ENCODE results near the gene EMILIN3.

EMILIN3 gene

DNA sequence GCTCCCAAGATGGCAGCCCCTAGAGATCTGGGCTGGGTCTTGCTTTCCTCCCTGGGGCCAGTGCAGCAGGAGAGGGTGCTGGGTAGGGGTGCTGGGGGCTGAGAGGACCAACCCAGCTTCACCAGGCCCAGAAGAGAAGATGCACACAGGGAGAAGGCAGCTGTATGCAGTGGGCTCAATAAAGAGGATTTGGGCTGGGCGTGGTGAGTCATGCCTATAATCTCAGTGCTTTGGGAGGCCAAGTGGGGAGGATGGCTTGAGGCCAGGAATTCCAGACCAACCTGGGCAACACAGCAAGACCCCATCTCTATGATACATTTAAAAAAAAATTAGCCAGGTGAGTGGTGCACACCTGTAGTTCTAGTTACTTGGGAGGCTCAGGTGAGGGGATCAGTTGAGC lies 25.7 kb upstream of the EMILIN3 start:
- no peak for DNase-seq (ENCODE audit: low read depth, low spot score)

DNA sequence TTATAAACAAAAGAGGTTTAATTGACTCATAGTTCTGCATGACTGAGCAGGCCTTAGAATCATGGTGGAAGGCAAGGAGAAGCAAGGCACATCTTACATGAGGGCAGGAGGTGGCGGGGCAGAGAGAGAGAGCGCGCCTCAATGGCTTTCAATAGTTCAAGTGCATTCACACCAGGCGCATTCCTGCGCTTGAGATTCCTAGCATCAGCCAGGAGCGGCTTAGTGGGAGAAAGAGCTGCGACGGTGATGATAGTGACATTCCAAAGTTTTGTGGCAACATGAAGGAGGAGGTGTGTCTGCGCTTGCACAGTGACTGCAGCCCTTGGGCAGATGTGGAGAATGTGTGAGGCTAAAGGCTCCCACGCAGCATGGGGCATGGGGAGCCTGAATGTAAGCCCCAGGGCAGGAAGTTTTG lies 25.0 kb upstream of the EMILIN3 start:
- DNase-seq (ENCODE audit: low read depth, low spot score), result peak; percentile 78

DNA sequence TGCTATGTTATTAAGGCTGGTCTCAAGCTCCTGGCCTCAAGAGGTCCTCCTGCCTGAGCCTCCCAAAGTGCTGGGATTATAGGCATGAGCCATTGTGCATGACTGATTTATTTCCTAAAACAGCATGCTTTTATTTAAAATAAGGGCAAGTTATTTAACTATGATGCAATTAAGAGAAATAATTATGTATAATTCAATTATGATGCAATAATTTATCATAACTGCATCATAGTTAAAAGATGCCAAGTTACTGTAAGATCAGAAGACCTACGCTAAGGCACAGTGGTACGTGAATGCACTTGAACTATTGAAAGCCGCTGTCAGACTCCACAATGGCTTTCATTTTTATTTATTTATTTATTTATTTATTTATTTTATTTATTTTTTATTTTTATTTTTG lies 24.3 kb upstream of the EMILIN3 start:
- no peak for DNase-seq (ENCODE audit: low read depth, low spot score)

DNA sequence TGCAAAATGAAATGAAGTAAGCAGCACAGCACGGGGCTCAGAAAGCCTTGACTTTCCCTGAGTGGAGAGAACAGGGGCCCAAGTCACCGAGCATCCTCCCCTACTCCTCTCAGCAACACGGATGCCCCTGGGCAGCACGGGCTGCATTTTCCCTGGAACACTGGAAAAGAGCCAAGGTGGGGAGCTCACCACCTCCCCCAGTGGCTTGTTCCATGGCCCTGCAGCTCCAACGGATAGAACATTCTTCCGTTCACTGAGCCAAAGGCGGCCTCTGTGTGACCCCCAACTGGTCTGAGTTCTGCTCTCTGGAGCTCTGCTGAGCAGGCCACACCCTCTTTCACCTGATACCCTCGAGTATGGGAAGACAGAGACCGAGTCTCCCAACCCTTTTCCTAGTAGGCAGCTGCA lies 20.8 kb upstream of the EMILIN3 start:
- DNase-seq (ENCODE audit: low read depth, low spot score), result no peak

DNA sequence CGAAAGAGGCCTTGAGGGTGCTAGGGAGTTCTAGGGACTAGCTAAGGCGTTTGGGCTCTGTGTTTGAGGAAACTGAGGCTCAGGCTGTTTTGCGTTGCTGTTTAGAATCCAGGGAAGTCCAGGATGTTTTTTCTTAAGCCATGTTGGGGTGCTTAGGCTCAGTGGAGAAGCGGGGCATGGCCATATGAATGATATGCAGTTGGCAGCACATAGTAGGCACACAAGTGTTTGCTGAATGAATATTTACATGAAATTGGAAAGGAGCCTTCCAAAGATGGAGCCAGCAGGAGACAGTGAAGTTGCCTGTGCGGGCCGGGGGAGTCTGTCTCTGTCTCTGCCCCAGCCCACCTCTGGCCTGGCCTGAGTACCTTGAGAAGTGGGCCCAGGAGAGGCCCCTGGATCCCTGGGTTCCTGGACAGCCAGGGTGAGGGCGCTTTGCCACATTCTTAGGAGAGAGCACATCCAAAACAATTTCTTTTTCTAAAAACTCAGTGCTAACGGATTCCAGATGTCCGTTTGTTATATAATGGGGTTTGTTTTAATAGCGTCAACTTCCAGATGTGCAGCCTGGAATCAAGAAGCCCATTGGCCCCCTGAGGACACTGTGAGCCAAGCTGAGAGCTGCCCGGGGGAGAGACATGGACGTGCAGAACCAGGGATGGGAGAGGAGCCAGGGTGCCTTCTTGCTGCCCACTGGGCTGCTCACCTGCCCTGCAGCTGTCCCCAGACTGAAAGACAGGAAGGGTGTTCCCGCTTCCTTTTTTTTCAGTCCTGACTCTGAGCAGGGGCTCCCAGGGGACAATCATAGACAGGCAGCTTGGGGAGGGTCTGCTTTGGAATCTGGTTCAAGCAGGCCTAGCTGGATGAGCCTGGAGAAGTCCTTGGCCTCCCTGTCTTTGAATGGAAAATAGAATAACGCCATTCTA lies 20.1 kb upstream of the EMILIN3 start:
- no peak for DNase-seq (ENCODE audit: low read depth, low spot score)

DNA sequence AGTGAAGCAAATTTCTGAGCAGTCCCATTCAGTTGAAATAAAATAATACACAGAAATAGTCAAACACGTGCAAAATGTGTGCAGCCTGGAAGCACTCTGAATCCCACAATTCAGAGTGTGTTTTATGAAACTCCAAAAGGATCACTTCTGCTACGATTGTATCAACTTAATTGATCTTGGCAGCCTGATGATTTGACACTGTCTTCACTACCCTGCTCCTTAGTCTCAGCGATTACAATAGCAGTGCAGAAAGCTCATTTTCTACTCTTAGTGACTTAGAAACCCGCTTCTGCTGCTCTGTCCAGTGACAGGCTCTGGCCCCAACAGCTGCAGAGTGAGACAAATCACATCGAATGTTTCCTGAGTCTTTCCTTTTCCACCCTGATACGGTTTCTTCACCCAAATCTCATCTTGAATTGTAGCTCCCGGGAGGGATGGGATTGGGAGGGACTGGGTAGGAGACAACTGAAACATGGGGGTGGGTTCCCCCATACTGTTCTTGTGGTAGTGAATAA lies 16.2 kb upstream of the EMILIN3 start:
- DNase-seq (ENCODE audit: low read depth, low spot score), result no peak

DNA sequence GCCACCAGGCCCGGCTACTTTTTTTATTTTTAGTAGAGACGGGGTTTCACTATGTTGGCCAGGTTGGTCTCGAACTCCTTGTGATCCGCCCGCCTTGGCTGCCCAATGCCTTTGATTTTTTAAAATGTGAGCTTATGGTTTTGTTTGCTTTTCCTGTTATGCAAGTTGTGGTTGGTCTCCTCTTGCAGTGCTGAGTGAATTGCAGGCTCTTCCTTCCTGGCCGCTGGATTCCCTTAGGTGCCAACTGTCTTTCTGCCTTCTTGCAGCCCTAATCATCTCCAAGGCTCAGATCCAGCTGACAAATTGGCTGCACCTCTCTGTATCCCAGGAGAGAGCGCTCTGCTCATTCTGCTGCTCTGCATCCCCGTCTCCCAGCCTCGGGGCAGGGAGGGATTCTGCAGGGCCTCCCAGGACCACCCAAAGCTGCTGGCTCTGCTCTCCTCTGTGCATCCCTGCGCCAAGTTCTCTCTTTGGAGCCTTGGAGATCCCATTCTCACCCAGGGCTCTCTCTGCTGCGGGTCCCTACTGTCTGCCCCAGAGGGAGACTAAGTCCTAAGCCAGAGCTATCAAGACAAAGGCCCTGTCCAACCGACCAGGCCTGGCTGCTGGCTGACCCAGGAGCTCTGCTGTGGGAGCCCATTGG lies 14.1 kb upstream of the EMILIN3 start:
- DNase-seq (ENCODE audit: low read depth, low spot score), result no peak

DNA sequence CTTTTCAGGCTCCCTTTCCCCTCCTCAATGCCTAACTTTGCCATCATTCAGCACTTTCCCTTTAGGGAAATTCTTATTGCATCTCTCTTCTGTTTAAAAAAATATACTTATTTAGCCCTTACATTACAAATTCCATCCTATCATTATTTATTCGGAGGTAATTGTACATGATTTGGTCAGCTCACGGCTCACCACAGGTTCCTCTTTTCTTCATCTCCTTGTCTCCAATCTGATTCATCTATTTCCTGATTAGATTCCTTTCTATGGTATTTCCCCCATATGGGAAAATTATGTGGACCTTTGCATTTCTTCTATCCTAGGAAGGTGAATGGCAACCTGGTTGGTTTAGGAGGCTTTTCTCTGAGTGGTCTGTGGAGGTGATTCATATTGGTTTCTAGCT lies 12.9 kb upstream of the EMILIN3 start:
- DNase-seq (ENCODE audit: low read depth, low spot score), result no peak

DNA sequence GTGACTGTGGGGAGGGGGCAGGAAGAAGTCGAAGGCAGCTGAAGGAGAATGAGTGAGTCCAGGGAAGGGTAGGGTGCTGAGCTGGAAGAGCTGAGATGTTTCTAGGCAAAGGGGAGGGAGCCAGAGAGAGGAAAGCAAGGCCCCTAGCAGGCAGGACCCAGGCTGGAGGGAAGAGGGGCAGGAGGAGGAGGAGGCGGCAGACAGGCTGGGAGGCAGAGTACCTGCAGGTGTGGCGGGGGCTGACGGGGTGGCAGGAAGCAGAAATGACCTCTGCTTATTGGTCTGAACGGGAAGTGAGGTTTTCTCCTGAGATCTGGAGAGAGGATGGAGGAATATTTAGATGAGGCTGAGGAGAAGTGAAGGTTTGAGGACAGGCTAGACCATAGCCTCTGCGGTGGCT lies 10.7 kb upstream of the EMILIN3 start:
- no peak for DNase-seq (ENCODE audit: low read depth, low spot score)

DNA sequence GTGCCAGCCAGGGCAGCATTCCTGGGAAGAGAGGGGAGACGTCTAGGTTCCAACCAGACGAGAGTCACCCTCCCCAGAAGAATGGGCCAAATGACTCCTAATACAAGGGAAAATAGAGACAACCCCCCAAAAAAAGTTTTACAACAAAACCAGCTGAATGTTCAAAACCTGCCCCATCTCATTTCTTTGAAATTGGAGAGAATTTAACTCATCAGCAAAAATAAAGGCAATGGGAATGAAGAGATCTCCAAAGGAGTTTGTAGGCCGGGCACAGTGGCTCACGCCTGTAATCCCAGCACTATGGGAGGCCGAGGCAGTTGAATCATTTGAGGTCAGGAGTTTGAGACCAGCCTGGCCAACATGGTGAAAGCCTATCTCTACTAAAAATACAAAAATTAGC lies 9.7 kb upstream of the EMILIN3 start:
- no peak for DNase-seq (ENCODE audit: low read depth, low spot score)

DNA sequence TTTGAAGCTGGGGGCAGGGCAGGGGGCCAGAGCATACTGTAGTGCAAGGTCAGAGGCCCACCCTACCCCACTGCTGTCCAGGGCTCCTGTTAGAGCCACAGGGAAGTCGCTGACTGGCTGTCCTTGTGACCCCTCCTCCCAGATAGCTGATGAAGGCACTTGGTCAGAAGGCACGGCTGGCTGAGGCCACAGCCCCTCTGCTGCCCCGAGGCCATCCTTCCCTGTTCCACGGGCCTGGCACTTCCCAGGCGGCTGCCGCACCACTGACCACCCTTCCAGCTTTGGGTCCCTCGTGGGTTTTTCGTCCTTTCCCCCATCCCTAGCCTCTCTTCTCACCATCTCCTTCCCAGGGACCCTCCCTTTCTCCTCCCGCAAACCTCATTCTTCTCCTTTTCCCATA lies 9.2 kb upstream of the EMILIN3 start:
- DNase-seq (ENCODE audit: low read depth, low spot score), result no peak

DNA sequence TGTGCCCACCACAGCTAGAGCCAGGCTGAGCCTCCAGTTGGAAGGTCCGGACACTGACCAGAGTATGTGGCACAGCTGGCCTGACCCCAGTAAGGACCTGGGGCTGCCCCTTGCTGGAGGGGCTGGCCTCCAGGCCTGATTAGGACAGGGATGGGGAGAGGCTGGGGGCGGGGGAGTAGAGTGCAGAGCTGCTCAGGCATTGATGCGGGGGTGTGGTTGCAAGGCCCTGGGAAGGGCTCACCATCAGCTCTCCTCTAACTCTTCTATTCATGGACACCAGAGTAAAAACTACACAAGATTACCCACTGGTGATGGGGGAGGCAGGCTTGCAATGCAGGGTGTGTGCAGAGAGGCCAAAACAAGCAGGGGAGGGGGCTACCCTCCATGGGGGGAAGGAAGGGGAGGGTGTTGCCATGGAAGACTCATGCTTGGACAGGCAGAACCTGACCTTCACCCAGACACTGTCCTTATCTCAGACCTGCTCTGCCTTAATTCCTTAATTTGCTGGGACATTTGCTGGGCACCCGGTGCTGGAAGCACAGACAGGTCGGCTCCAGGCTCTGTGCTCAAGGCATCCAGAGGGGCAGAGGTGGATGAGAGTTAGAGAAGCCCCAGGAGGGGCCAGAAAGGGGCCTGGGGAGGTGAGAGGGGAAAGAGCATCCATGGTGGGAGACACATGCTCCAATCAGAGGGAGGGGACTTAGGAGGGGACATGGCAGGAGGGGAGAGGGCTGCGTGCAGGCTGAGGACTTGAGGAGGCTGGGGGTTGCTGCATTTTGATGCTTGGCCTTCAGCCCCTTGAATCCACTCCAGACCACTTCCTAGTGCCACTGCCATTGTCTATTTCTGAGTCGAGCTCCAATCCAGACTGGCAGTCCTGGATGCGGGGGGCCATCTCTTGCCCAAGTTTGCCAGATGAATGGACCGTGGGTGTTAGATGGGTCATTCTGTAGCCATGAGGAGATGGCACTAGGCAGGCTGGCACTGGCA lies 7.6 kb upstream of the EMILIN3 start:
- DNase-seq (ENCODE audit: low read depth, low spot score), result no peak

DNA sequence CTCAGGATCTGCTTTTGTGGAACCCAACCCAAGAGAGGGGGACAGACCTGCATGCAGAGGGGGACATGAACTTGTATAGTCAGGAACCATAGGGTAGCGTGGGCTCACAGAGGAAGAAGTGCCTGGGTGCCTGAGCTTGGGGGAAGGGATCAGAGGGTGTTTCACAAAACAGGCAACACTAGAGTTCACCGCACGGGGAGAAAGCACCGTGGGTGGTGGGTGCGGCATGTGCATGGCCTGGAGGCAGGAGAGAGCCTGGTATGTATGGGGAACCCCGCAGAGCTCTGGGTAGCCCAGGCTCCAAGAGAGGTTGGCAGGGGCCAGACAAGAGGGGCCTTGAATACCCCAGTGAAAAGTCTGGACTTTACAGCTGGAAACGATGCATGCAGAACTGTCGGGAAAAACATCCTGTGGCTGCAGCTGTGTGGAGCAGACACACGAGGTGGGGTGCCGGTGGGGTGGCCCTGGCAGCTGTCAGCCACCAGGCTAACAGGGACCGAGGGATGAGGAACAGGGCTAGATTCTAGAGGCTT lies 6.7 kb upstream of the EMILIN3 start:
- DNase-seq (ENCODE audit: low read depth, low spot score), result no peak

DNA sequence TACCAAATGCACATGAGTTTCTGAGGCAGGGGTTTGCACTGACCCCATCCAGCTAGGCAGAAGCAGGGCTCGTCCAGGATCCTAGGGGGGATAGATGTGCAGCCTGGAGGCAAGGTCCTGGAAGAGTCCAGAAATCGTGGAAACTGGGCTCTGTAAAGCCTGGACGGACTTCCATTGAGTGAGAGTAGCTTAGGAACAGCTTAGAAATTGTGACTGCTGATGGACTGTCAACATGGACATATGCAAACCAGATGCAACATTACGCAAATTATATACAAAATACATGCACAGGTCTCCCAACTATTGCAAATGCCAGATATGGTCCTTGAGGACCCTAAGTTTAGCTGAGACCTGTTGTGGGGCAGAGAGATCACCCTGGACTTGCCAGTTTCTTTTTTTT lies 4.8 kb upstream of the EMILIN3 start:
- no peak for DNase-seq (ENCODE audit: low read depth, low spot score)

DNA sequence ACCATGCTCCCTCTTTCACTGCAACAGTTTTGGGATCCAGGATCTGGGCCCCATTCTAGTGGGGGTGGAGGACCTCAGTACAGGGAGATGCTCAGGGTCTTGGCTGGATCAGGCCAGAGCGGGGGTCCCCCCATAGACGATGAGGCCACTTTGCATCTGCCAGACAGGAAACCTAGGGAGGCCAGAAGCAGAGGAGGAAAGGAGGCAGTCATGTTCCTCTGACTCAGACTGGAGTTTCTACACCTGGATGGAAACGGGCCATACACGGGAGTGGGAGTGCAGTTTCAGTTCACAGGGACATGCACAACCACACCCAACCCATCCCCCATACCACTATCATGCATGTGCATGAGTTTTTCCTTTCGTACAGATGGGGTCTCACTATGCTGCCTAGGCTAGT lies 3.6 kb upstream of the EMILIN3 start:
- DNase-seq (ENCODE audit: low read depth, low spot score), result no peak

DNA sequence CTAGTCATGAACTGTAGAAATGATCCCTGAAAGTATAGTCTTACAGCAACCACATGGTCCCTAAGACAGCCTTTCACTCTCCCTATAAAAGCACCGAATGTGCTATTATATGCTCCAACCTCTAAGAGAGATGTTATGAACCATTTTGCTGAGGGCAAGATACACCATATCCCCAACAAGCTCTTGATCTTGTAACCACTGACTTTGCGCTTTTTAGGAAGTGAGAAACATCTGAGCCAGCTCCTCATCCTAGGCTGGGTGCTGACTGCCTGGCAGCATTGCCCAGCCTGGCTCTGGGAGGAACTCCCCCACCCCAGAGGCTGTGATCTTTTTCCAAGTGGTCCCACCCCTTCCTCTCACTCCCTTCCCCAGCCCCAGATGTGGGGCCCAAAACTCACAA lies 3.1 kb upstream of the EMILIN3 start:
- no peak for DNase-seq (ENCODE audit: low read depth, low spot score)

DNA sequence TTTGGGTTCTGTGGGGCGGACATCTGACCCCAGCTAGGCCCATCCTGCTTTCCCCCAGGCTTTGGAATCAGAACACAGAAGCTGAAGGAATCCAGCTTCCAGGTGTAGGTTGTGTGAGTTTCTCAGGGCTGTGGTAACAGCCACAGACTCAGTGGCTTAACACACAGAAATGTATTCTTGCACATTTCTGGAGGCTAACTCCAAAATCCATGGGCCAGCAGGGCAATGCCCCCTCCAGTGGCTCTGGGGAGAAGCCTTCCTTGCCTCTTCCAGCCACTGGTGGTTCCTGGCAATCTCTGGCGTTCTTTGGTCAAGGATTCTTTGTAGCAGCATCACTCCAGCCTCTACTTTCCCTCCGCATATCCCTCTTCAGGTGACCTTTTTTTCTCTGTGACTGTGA lies 1.3 kb upstream of the EMILIN3 start:
- no peak for DNase-seq (ENCODE audit: low read depth, low spot score)

DNA sequence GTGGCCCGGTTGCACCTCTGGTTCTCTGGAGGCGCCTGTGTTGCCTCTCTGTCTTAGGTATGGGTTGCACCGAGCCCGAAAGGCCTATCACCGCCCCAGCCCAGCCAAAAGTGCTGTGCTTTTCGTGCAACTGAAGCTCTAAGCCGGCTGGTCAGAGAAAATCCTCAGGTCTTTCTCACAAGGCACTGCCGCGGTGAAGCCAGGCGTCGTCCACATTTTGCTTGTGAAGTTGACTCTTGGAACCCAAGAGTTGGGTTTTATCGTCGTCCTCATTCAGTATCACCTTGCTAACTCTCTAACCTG lies 726 bp upstream of the EMILIN3 start:
- DNase-seq (ENCODE audit: low read depth, low spot score), result no peak

DNA sequence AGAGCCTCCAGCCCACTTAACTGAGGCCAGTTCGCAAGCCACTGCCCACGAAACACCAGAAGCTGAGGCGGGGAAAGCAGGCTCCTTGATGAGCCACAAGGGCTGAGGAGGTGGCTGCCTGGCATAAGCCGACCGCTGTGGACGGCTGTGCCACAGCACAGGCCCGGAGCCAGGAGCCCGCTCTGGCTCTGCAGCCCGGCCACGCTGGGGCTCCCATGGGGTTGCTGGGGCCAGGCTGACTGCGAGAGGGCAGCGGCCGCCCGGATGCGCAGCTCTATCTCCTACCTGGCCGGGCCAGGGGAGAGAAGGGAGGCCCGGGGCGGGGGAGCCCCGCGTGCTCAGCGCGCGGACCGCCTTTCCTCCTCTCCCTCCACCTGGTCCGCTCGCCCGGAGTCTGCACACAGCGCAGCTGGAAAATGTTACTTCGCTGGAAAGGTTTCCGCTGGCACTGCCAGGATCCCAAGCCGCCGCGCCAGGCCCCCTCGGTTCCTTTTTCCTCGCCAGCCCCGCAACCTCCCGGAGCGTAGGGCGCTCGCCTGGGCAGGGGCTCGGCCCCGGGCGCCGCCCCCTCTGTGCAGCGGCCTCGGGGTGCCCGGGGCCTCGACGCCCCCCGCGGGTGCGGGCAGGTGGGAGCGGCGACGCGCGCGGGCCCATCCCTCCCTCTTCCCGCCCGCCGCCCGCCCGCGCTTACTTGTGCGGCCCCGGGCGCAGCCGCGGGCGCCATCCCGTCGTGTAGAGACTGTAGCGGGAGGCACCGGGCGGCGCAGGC lies 657 bp downstream of the EMILIN3 start:
- peak; percentile 43 for DNase-seq (ENCODE audit: low read depth, low spot score)

DNA sequence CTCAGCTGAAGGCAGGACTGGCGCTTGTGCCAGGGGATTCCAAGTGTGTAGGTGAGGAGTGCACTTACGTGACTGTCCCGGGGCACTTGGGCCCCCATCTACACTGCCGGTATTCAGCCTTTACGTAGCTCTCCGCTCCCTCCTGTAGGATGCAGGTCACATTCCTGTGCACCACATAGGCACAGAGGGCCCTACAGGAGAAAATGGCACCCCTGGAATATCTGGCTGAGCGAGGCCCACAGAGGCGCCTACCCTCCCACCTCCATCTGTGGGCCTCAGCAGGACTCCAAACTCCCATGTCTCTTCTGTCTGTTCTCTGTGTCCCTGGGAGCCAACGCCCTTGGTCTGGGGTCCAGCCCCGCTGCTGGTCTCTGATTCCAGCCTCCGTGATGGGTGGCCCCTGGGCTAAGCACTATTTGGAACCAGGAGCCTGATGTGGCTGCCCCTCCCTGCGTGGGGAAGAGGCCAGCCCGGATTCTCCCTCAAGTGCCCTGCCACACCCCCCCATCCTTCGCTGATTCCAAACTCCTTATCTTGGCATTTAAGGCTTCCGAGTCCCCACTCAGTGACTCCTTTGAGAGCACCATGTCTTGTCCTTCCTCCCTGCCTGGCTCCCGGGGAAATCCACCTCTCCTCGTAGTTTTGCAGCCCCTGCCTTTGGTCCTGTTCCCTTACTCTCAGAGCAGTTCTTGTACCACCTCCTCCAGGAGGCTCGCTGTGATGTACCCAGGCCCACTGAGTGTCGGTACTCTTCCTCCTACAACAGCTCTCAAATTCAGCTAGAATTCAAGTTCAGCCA lies 1.5 kb downstream of the EMILIN3 start:
- no peak for DNase-seq (ENCODE audit: low read depth, low spot score)

Measured in astrocyte of the hippocampus (primary cell).